HG02840 (cell line): ENCODE data around the gene NR2F2.

Source experiments
- ATAC-seq: cut with Tn5 transposase; IDR thresholded peaks from one replicate; pipeline ENCODE4 v1.9.1; 2021; ENCODE audit warnings: mild to moderate bottlenecking, moderate library complexity, moderate number of reproducible peaks; ENCODE audit not compliant: unreplicated experiment, low FRiP score

Gene NR2F2

GRCh38 chr15:96352604-96353405 is 22.3 kb downstream of the NR2F2 start:
- ATAC-seq, result no peak

DNA sequence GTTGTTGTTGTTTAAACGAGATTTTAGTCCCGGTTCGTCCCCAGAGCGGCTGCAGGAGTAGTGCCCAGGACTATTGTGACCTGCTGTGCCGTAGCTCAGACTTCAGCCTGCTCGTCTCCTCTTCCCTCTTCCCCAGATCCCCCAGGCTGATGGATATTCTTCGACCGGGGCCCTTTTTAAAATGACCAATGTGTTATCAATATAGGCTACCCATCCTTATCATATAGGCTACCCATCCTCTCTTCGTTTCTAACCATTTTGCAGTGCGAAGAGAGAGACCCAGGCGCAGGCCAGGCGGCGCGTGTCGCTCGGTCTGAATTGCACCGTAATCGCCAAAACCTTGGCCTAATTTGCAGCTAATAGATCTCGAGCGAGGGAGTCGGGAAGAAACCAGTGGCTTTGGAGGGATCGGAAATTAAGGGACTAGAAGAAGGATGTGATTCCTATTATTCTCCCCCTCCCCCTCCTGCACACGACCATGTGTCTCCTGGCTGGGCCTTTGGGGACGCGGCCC is 23.0 kb downstream of the NR2F2 start:
- ATAC-seq, result no peak

DNA sequence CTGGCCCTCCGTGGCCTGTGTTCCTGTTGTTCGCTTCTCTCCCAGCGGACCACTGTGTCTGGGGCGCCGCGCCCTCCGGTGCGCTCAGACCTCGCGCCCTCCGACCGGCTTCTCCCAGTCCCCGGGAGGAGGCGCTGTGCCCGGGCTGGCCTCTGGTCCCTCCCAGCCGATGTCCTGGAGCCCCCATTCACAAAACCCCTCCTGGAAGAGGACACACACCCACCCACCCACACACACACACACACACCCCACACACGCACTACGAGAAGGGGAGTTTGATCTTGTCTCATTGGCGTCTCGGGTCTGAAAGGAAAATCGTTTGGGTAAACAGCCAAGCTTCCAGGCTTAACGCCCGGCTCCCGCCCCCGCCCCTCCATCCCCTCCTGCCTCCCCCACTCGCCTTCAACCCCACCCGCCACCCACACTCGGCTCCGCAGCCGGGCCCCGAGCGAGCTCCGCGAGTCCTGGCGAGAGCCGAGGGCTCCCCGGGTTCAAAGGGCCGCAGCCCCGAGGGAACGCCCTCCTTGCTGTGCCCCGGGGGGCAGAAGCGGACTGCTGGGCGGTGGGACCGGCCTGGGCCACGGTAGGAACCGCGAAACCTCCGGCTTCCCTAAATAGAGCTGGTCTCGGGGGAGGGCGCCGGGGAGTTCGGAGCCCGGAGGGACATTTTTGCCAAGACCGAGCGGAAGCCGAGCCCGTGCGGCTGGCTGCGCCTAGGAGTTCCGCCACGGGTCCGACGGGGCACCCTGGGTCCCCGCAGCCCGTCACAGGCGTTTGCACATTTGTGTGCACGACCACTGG is 23.6 kb downstream of the NR2F2 start:
- no peak for ATAC-seq

DNA sequence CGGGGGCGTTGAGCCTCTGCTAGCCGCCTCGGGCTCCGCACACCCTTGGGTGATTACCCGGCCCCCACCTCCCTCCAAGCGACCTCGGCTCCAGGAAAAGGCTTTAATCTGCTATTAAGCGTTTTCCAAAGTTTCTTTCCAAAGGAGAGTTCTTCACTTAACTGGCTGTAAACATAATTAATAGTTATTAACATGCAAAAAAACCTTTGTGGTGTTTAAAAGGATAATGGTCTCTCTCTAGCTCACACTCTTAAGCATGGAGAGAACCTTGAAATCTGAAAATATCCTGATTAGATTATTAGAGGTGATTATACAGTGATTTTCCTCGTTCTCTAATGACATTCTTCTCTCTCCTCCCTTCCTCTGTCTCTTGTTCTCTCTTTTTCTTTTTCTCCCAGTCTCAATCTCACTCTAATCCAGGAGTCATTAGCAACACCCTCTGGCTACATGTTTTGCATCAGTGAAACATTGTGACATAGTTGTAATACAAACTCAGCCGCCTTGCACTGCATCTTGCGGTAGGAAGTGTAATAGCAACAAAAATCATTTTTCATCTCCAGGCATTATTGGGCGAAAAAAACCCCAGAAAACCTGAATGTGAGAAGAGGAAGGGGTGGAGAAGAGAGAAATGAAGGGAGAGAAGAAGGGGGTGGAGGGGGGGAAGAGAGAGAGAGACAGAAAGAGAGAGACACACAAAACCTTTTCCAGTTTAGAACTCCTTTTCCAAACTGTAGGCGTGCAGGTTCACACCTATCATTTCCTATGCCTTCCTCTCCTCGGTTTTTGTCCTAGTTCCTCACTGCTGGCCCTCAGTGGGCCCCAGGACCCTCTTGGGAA is 24.4 kb downstream of the NR2F2 start:
- ATAC-seq, result no peak

DNA sequence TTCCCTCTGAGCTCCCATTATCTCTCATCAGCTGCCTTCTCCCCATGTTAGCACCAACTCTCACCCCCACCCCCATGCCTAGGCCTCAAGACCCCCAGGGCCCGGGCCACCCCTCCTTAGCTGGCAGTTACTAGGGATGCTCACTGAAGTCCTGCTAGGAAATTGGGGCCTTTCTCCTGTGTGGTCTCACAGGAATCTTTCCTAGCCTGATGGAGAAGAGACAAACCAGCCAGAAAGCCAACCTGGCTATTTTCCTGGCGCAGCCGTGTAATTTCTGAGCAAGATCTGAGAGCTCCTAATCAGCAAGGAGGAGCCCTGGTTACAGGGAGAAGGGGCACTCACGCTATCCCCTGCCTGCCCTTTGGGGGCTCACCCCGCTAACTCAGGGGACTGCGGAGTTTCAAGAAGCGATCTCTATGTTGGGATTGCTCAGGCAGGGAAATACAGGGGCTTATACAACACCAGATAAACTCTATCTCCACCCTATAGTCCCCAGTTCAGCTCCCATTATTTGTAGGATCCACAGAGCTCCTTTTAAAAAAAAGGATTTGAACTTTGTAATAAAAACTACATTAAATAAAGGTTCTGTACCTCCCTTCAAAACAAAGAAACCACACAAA is 25.2 kb downstream of the NR2F2 start:
- ATAC-seq, result no peak

DNA sequence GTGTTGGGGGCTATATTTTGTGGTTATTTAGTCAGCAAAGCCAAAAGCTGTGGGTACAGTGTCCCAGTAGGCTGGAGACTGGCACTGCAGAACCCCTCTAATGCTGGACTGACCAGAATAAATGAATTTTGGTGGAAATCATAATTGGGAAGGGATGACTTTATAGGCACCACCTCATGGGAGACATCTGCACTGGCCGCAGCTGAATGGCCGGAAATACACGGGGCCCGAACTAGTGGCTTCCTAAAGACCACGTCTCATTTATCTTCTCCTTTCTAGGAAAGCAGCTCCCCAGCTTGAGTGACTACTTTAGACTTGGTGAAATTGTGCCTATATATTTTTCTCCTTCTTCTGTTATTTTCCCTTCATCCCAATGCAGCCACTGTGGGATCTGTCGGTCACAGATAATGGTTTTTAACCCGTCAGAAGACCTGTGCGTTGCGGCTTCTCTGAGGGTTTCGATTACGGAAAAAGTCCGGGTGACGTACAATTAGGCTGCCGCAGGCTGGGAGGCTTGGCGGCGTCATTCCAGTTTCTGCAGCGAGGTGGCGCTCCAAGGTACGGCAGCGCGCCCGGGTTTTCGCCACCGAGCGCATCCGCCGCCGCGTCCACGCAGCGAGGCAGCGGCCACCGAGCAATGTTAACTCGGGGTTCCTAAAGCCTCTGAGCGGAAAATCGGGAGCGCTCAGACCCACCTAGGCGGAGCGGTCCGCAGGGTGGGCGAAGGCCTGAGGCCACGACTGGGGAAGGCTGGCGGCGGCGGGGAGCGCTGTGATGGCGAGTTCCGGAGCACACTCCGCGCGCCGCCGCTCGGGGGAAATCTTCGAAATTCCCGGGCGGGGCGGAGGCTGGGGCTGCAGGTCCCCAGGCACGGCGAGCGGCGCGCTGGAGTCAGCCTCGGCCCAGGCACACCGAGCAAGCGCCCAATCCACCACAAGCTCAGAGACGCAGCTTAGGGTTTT is 26.3 kb downstream of the NR2F2 start:
- ATAC-seq, result peak; percentile 85

DNA sequence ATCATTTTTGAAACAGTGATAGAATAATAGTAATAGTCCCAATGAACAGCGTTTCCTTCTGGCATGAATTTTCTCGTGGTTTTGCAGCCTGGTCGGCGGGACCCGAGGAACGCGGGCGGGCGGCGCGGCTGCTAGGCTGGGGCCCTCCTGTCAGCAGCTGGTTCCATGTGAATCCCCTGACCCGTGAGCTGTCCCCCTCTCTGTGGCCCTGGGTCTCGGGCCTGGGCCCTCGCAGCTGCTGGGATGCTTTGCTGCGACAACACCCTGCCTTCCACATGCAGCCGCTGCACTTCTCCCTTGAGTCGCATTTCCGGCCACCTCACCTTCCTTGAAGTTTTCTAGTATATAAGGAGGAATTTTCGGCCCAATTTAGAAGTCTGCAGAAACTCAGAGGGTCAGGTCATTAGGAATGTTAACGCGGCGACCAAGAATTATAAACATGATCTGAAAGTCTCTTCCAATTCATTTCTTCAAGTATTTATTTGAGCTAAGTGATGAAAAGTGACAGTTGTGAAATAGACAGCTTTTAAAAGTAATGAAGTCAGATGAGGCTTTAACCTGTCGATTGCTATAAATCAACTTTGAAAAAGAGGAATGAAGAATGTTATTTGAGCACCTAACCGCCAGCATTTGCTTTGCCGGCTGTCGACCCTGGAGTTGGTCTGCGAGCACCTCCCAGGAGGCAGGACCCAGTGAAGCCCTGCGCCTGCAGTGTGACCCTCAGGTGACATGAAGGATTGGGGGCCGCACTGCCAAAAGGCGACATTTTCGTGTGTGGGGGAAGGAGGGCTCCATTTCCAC is 27.7 kb downstream of the NR2F2 start:
- no peak for ATAC-seq

- ATAC-seq, result no peak
Measured at GRCh38 chr15:96358821-96359615, 28.5 kb downstream of the NR2F2 start.

DNA sequence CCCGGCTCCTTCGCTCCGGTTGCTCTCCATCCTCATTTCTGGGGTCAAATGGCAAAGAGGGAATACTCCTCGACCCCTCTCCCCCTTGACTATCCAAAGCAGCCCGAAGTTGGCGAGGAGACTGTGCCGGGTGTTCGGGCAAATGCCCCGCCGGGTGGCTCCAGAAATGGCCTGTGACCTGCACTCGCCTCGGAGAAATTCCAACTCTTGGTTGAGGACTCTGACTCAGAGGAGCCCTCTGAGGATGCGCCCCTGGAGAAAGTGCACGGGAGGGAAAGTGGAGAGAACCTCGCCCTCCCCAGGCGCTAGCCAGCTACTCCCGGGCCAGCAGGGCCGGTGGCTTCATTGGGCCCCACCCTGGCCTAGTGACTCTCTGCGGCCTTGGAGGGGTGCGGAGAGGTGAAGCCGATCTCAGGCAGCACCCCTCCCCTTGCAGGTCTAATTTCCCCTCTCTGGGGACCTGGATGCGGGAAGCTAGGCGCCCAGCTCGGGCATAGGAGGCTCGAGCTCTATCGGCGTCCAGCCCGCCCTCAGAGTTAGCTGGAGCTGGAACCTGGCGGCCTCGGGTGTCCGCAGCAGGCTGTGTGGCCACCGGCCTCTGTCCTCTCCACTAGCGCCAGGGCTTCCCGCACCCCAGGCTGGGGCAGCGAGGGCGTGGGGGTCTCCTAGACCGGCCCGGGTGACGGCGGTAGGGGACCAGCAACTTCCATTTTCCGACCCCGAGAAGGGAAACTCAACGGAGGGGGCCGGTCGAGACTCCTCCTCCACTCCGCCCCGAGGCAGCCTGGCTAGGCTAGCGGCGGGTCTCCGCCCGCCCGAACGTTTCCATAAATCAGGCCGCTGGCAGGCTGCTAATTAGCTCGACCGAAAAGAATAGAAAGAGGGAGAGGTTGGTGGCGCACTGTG is 29.4 kb downstream of the NR2F2 start:
- ATAC-seq, result no peak

DNA sequence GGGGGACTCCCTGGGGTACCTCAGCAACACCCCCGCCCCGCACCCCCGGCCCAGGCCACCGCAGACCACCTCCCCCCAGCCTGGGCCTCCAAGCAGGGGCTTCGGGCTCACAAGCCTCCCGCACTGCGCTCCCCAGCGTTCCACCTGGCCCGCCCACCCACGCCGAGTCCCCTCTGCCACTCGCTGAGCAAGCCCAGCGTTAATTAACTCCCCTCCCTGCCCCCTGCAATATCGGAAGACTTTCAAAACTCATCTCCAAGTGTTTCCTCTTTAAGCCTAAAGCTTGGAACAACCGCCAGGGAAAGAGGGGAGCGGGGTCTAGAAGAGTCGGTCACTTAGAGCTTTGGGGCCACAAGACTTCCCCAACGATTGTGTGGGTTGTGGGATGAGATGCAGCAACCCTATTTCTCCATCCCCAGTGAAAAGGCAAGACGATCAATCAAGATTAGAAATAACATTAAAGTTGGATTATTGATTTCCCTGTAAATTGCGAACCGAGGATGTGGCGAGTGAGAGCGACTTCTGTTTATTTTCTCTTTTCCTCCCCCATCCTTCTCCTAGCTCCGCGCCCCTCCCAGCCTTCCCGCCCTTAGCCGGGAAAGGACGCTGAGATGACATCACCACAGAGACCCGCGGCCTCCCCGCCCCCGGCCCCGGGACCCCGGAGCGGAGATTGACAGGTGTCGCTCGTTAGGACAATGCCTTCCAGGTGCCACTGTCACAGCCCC is 30.2 kb downstream of the NR2F2 start:
- ATAC-seq, result no peak

GRCh38 chr15:96361309-96362010 is 31.0 kb downstream of the NR2F2 start:
- no peak for ATAC-seq

DNA sequence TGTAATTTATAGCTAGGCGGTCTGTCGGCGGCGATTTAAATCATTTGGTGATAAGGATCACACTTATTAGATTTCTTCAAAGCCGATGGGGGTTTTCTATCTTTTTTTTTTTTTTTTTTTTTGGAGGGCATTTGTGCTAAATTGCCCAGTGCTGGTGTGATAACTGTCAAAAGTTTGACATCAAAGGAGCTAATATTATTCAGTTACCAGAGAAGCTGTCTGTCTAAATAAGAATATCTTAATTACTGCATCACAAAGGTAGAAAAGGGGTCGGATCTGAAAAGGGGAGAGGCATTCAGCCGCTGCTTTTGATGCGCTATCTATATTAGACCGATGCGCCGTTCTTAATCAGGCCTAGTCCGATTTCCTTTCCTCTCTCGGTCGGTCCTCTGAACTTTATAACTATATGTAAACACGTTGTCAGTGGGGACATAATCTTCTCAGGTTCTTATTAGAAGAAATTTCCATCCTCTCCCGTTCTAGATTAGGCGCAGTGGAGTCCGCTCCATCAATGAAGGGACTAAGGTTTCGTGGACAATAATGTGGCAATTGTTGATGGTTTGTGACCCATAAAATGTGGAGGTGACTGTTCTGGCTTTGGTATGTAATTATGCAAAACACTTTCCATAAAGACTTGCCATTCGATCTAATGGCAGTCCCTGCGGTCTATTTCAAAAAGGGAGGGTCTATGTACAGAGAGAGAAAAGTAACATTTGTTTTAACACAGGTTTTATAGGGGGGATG is 31.7 kb downstream of the NR2F2 start:
- no peak for ATAC-seq

GRCh38 chr15:96362755-96363651 is 32.5 kb downstream of the NR2F2 start:
- no peak for ATAC-seq

GRCh38 chr15:96363707-96364106 is 33.2 kb downstream of the NR2F2 start:
- ATAC-seq, result no peak
